ENCODE data around the gene C1QBP.

DNA sequence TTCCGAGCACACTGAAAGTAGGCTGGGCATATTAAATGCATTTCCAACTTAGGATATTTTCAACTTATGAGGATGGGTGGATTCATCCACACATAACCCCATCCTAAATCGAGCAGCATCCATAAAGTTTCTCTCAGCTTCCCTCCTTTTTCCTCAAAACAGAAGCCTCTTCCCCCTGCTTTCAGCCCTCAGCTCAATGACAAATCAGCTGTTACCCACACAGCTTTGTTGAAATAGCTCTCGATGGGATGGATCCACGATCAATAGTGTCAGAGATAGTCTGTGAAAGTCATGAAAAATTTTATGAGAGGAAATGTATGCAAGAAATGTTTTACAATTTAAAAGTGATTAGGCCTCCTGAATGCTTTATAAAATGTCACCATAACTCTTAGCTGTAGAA lies 27.3 kb upstream of the C1QBP start:
- TF ChIP-seq, protein P1, sequence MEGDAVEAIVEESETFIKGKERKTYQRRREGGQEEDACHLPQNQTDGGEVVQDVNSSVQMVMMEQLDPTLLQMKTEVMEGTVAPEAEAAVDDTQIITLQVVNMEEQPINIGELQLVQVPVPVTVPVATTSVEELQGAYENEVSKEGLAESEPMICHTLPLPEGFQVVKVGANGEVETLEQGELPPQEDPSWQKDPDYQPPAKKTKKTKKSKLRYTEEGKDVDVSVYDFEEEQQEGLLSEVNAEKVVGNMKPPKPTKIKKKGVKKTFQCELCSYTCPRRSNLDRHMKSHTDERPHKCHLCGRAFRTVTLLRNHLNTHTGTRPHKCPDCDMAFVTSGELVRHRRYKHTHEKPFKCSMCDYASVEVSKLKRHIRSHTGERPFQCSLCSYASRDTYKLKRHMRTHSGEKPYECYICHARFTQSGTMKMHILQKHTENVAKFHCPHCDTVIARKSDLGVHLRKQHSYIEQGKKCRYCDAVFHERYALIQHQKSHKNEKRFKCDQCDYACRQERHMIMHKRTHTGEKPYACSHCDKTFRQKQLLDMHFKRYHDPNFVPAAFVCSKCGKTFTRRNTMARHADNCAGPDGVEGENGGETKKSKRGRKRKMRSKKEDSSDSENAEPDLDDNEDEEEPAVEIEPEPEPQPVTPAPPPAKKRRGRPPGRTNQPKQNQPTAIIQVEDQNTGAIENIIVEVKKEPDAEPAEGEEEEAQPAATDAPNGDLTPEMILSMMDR (conservative IDR thresholded peaks at IDR 0.05; ENCODE audit: low read depth, low read length) = no peak
- no peak for TF ChIP-seq EZH2 (IDR thresholded peaks at IDR 0.05; ENCODE audit: borderline replicate concordance, low read depth, low read length, poor library complexity, severe bottlenecking)

Data from A673 (cell line).